Fibroblast of skin of scalp (primary cell): ENCODE measurements around the gene TM4SF18. TPM values are rescaled to one million over a fixed set of nuclear protein-coding genes. Genes with fewer than 3 reads are reported as not detected.
A peak's percentile ranks its signal among the peaks of the same experiment; 100 is the strongest.
"Not testable (repeated sequence)": the region's sequence is repeated elsewhere in the genome, so short reads cannot be mapped to it uniquely, and the experiment has no call there.

Experiments
- DNase-seq: peaks from one replicate; pipeline ENCODE4 v3.0.0-alpha.2; 2013
- polyA plus RNA-seq, 2 experiments: library from polyadenylated mRNA; unstranded; fragments of 120-200 nt; gene quantifications; one replicate each; pipeline ENCODE4 v1.2.1, GENCODE V29; 2013; ENCODE audit not compliant: insufficient read length in 2 of 2

The TM4SF18 gene, protein sequence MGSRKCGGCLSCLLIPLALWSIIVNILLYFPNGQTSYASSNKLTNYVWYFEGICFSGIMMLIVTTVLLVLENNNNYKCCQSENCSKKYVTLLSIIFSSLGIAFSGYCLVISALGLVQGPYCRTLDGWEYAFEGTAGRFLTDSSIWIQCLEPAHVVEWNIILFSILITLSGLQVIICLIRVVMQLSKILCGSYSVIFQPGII
- 0.35 TPM for polyA plus RNA-seq (2013, experiment 1 of 2; ENCODE audit: insufficient read length)
- polyA plus RNA-seq (2013, experiment 2 of 2; ENCODE audit: insufficient read length): 0.60 TPM

DNA sequence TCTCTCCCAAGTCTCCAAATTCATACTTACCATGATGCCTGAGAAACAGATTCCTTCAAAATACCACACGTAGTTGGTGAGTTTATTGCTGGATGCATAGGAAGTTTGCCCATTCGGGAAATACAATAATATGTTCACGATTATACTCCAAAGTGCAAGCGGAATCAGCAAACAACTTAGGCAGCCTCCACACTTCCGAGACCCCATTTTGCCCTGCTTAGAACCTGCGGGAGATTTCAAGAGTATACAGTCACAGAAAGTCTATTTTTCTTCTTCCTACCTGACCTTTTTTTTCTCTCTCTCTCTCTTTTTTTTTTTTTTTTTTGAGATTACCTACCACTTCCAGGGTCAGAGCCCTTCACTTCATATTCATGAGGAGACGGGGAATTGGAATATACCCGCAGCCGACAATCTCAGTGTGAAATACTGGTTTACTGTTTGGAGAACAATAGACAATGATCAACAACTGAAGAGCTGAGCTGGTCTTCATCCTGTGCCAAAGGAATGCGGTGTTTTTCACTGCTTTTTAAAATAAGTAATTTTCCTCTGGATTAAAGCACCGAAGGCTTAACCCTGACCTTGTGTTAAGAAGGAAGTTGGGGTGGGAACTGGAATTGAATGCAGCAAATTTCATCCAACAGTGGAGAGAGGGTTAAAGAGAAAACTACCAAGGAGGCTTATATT, at the start of gene TM4SF18:
Gene TM4SF18, minus strand, starts transcription at position 461 of the 684 bp plus-strand sequence. Its CDS starts 254 bp downstream, at position 207.
- peak; percentile 37 for DNase-seq

DNA sequence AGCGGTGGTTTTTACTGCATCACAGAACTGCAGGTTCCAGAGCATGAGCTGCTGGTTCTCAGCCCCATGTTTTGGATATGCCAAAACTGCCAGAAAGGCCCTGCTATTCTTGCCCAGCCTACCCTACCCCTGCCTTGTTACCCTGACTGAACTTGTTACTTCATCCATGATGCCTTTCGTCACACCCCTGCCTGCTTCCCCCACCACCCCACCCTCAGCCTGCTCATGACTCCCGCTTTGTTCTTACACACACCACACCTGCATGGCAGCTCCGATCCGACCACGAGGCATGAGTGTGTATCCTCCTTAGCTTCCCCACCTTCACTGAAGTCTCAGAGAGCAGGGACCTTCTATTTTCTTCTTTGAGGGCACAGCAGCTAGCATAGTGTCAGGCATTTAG, 49.1 kb upstream of the TM4SF18 start:
- no peak for DNase-seq

DNA sequence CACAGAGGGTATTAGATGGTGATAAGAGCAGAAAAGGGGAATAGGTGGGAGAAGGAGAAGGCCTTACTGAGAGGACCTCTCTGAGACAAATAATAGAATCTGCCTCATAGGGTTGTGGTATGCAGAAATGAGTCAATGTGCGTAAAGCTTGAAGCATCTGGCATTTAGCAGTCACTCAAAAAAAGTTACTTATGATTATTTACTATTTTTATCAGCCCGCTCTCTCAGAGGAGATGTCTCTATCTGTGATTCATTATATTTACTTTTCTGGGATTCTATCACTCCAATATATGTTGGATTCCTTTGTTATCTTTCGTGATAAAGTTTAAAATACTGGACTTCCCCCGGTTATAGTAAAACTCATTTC, 48.6 kb upstream of the TM4SF18 start:
- peak; percentile 79 for DNase-seq

DNA sequence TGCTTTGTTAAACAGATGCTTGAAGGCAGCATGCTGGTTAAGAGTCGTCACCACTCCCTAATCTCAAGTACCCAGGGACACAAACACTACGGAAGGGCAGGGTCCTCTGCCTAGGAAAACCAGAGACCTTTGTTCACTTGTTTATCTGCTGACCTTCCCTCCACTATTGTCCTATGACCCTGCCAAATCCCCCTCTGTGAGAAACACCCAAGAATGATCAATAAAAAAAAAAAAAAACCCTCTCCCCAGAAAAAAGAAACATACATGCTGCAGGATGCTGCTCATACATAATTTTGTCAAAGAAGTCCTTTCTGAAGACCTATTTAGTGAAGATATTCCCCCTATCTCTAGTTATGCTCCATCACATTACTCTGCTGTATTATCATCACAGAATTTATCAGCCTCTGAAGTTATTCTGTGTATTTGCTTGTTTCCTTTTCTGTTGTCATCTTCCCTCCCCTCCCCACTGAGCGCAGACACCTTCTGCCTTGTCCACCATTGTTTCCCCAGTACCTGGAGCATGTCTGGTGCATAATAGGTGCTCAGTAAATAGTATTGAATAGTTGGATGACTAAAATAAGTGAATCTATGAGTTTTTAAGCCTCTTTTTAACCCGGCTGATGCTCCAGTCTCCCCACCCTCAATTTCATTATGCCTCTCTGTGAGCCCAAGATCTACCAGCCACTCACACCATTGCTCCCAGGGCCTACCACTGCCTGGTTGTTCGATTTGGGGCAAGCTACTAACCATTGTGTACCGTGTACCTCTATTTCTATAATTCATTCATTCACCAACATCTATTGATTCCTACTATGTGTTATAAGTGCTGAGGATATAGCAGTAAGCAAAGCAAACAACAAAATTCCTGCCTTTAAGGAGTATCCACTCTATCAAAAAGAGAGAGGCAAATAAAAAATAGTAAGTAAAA, 48.0 kb upstream of the TM4SF18 start:
- DNase-seq: no peak

DNA sequence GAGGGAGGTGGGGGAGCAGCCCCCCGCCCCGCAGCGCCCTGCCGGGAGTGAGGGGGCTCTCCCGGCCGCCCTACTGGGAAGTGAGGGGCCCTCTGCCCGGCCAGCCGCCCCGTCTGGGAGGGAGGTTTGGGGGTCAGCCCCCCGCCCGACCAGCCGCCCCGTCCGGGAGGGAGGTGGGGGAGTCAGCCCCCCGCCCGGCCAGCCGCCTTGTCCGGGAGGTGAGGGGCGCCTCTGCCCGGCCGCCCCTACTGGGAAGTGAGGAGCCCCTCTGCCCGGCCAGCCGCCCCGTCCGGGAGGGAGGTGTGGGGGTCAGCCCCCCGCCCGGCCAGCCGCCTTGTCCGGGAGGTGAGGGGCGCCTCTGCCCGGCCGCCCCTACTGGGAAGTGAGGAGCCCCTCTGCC, 46.8 kb upstream of the TM4SF18 start:
- not testable (repeated sequence) for DNase-seq

DNA sequence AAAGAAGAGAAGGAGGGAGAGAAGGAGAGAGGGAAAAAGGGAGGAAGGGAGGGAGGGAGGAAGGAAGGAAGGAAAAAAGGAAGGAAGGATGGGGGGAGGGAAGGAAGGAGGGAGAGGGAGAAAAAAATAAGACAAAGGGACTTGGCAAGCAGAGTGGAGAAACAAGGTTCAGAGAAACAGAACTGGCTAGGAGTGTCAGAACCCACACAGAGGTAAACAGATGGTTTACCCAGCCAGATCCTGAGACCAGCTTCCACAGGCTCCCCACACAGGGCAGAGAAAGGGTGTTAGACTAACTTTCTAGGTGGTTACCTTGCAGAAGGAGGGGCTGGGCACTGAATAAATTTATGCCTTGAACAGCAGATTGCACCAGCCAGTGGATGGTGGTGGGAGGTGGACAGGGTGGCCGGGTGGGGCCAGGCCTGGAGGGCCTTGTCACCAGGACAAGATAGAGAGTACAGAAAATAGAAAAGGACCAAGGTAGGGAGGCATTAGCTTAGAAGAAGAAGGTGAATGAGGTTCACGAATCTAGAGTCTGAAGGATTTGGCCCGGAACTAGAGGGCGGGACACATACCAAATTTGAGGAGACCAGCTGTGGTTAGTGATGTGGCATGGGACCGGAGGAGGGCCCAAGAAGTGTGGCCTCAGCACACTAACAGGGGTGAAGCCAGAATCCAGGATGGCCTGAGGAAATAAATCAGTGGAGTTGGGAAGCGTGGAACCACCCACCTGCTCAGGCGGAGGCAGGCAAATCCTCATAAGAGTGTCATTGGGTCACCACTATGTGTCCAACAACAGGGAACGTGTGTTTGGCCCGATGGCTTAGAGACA, 45.3 kb upstream of the TM4SF18 start:
- no peak for DNase-seq

DNA sequence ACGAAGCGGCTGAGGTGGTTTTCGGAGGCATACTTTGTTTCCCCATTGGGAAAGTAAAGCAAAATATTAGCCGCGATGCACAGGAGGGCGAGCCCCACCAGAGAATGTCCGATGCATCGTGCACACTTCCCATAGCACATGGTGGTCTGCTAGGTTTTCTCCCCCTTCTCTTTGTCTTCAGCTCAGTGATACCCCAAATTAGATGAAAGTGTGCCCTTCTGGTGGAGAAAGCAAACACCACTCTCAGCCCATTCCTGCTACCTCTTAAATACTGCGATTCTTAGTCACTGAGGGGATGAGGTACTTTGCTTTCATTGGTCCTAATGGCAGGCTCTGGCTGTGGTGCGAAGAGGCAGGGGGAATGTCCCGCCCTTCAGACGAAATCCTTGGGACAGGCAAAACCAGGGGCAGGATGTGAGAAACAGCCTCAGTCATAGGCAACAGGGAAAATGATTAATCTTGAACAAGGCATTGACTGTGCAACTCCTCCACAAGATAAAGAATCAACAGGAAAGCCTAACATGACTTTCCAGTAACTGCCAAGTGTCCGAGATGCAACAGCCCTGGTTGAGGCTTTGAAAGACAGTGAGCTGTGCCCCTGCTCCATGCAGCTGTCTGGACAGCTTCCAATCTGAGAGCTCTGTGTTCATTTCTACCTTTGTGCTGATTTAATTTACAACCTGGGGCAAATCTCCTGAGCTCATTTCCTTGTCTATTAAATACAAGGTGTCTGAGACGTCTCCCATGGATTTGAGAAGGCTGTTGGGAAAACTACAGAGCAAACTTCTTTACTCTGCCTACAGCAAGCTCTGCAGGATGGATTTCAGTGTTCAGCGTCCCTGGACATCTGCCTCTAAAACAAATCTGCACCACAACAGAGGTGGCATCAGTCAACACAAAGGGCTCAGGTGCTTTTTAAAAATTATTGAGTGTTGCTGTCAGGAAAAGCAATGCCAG, 44.2 kb upstream of the TM4SF18 start, which contains the start of gene TM4SF1:
Gene TM4SF1, minus strand, starts transcription at position 242 of the 957 bp plus-strand sequence. Its CDS starts 102 bp downstream, at position 140.
- peak; percentile 79 for DNase-seq

DNA sequence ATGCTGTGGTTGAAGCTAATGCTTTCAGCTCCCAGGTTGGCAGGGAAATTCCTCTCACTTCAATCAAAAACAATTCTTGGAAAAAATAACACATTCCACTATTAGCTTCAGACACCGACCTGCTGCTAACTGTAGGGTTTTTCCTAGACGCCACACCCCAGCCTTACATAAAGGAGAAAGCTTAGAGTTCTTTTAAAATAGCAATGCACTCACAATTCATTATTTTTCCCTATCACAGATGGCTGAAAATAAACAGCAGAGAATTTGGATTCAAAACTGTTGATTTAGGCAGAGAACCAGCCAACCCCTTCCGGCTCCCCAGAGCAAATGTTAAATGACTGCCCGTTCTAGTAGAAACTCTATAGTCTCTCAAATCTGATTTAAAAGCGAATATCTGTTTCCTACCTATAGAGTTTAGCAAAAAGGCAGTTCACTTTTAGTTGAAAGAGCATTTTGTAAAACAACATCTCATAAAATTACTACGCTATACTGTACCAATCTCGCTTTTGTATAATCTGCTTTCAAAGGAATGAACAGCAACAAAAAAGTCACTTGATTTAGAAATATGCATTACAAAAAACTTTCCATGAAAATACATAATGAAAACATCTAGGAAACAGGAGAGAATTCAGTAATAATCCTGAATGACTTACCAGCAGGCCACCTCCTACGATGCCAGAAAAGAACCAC, 43.4 kb upstream of the TM4SF18 start:
- DNase-seq: peak; percentile 35

DNA sequence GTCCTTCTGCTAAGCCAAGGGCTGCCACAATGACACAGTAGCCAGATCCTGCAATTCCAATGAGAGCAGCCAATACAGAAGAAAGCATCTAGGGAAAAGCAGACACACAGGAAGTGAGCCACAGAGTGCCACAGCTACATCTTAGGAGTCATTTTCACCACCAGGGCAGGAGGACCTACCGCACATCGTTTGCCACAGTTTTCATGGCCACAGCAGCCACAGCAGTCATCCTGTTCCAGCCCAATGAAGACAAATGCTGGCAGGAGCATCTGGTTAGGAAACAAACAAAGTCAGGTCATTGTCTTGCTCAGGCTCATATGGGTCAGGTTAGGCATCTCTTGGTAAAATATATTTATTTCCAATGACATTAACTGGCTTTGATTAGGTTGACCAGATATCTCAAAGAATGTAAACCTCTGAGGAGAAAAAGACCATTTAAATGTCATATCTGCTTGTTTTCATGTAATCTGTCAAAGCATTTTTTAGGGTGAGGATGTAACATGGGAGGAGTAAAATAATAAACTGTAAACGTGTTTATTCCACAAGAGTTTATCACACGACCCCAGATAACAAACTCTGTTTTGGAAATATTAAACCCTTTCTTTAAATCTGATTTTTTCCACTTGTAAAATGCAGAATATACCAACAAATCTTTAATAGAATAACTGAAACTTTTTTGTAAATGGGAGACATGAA, 42.2 kb upstream of the TM4SF18 start:
- no peak for DNase-seq

DNA sequence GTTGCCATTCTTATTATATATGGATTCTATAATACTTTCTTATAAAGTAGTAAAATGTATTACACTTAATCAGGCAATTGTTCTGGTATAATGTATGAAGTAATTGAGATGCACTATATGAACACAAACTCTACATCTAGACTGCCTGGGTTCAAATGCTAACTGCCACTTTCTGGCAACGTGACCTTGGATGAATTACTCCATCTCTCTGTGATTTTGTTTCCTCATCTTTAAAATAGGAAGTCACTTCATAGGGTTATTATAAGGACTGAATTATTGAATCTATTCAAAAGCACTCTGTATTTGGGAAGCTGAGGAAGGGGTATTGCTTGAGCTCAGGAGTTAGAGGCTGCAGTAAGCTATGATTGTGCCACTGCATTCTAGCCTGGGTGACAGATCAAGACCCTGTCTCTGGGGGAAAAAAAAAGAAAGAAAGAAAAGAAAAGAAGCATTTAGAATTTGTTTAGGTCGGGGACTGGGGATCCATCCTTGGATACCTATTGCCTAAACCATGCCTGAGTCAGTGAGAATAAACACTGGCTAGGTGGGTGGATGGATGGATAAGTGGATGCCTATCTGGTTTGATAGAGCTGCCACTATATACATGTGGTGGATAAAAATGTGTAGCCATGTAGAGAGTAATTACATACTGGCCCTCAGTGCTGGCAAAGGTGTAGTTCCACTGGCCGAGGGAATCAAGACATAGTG, 41.5 kb upstream of the TM4SF18 start:
- no peak for DNase-seq

DNA sequence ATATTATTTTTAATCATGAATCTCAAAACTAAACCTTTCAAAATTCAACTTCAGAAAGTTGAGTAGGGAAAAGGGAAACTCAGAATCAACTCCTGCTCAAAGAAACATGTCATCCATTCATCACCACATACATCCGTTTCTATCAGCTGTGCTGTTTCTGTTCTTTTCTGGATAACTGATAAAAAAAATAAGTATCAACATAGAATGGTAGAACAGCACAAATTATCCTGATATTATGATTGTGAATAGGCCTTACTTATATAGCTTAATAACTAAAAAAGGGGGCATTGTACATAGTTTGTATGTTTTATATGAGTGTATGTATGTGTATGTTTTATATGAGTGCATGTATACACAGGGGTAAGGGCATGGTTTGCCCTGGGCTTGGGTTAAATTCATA, 41.0 kb upstream of the TM4SF18 start:
- DNase-seq: no peak

DNA sequence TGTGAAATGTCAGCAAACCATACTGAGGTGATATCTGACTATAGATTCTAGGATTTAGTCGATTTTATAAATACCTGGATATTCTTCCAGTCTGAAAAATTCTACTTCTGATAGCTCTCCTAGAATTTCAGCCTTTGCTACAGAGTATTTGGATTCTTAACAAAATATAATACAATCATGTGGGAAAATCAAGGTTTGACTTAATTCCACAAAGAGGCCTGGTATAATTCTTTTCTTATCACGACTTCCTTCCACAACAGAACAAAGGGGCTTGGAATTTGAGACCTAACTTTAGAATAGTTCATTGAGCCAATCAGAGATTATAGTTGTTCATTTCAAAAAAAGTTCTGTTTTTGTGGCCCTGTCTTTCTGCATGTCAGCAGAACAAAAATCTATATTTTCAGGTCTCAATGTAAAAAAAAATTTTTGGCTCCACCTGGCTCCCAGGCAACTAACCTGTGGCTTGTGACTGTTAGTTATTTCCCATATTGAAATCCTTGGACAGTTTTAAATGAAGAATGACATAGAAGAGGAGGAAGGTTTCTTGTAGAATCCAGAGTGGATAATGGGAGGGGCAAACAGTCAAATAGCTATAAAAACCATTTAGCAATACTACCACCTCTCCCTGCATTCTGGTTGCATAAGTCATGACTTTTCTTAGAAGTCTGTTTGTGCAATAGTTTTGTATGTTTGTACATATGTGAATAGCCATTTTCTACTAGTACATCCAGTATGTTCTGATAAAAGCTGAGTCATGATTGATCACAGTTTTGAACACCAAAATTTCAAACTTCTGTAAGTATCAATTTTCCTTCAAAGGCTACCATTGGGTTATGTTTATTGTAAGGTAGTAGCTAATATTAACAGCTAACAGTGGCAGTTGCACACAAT, 40.0 kb upstream of the TM4SF18 start:
- peak; percentile 50 for DNase-seq

DNA sequence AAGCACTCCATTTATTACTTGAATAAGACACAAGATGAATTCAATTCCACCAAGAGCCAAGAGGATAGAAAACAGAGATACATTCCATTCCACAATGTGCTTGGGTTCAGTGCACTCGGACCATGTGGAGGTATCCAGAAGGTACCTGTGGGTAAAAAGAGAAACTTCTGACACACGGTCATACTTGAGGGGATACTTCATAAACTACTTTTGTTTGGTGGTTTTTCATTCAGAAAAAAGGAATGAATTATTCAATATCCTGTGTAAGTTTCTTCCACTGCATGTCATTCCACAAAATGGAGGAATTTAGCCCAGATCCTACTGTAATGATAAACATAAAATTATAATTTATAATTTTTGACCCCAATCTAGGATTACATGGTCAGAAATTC, 38.3 kb upstream of the TM4SF18 start:
- DNase-seq: no peak

DNA sequence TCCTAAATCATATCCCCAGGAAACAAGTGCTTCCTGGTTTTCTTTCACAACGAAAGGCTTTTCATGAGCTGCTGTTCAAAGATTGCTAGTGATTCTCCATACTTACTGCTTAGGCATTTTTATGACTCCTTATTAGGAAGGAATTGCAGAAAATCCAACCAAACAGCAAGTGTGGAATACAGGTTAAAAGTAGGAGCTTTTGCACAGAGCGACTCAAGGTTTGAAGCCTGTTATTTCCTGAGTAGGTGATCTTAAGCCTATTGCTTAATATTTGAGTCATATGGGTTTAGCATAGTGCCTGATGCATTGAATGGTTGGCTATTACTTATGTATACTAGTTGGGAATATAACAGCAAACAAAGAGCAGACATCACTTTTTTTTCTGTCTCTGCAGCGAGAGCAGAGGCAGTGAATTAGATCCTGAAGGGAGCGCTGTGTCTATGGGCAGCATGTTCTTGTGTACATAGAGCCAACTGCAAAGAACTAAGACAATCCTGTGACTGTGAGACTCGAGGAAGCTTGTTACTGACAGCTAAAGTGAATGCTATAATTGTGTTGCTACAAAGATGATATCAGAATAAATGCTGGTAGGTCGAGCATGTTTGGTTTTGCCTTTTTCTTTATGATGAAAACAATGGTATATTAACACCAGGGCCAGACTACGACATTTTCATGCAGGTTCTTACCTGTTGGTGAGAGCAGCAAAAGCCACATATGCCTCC, 37.7 kb upstream of the TM4SF18 start:
- peak; percentile 37 for DNase-seq

DNA sequence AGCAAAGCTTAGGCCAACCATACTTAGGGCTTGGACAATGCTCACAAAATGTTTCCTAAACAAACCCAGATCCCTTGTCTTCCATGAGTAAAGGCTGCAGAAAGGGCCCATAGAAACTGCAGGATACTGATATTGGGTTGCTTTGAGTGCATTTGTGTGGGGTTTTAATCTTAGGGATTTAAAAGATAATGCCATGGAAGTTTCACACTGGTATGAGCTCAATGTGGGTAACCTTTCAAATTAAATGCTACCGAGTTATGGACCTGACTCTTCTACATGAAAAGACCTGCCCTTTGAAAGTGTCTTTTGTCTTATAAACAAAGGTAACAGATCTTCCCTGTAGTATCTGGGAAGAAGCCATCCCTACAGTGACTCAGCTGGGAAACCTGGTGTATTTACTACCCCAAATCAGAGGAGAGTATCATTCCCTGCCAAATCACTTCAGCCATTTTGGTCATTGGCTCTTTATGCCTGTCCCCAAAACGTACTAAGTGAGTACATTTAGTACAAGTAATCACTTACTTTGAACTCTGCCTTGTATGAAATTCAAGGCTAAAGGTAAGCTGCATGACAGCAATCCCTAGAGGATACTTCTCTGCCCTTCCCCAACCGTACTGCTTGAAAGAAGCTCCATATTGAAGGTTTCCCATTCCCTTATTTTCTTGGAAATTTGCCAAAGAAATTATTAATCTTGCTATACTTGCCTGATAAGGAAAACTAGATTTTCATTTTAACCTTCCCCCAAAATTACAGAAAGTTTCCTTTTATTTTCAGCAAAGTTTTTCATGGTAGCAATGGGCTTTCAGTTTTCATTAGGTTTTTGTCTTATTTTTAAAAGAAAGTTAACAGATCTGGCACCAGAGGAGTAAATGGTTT, 36.8 kb upstream of the TM4SF18 start:
- no peak for DNase-seq
